DOHH2 (cell line): ENCODE results near the gene OTOP3.
"Not testable (repeated sequence)": the region's sequence is repeated elsewhere in the genome, so short reads cannot be mapped to it uniquely, and the experiment has no call there.

Source experiments
- H3F3A ChIP-seq: fragments of 200-600 bp; sonication (generic), shearing (Covaris generic); 2 replicates; pipeline ENCODE4 v1.6.0; 2016; ENCODE audit warnings: antibody characterized with exemption, mild to moderate bottlenecking; ENCODE audit not compliant: control insufficient read depth, insufficient read depth
- H3K27ac ChIP-seq: fragments of 200-600 bp; sonication (generic); 2 replicates; pipeline ENCODE4 v1.5.1; 2014; ENCODE audit warnings: low read depth, mild to moderate bottlenecking, low read length, moderate library complexity
- H3K27me3 ChIP-seq: fragments of 200-600 bp; sonication (generic); 2 replicates; pipeline ENCODE4 v1.6.1; 2014; ENCODE audit warnings: mild to moderate bottlenecking, low read length, mixed read lengths; ENCODE audit not compliant: control insufficient read depth
- H3K36me3 ChIP-seq: fragments of 200-600 bp; sonication (generic); 2 replicates; pipeline ENCODE4 v1.6.1; 2014; ENCODE audit warnings: mild to moderate bottlenecking, low read length, moderate library complexity, mixed read lengths; ENCODE audit not compliant: control insufficient read depth
- H3K4me1 ChIP-seq: fragments of 200-600 bp; sonication (generic); 2 replicates; pipeline ENCODE4 v1.6.1; 2014; ENCODE audit warnings: mild to moderate bottlenecking, low read length, mixed read lengths; ENCODE audit not compliant: control insufficient read depth
- H3K4me2 ChIP-seq: fragments of 200-600 bp; sonication (generic); 2 replicates; pipeline ENCODE4 v1.6.0; 2014; ENCODE audit warnings: mild to moderate bottlenecking, low read length, moderate library complexity
- H3K4me3 ChIP-seq: fragments of 200-600 bp; sonication (generic); 2 replicates; pipeline ENCODE4 v1.5.1; 2014; ENCODE audit warnings: mild to moderate bottlenecking, low read length, mixed read lengths
- H3K79me2 ChIP-seq: fragments of 200-600 bp; sonication (generic); 2 replicates; pipeline ENCODE4 v1.6.1; 2014; ENCODE audit warnings: mild to moderate bottlenecking, low read length, mixed read lengths; ENCODE audit not compliant: control insufficient read depth
- H3K9me2 ChIP-seq: fragments of 200-600 bp; sonication (generic); replicated peaks from 2 replicates; pipeline ENCODE4 v1.6.1; 2014; ENCODE audit warnings: mild to moderate bottlenecking, low read length, mixed read lengths; ENCODE audit not compliant: control insufficient read depth
- H3K9me3 ChIP-seq: fragments of 200-600 bp; sonication (generic); 2 replicates; pipeline ENCODE4 v1.6.1; 2014; ENCODE audit warnings: antibody characterized with exemption, low read length, mixed read lengths; ENCODE audit not compliant: control insufficient read depth, insufficient read depth
- H4K20me1 ChIP-seq: fragments of 200-600 bp; sonication (generic); 2 replicates; pipeline ENCODE4 v1.6.0; 2014; ENCODE audit warnings: low read depth, mild to moderate bottlenecking, antibody characterized with exemption, low read length, moderate library complexity; ENCODE audit not compliant: control insufficient read depth, insufficient read depth
- CTCF ChIP-seq: fragments of 200-600 bp; sonication (generic); IDR thresholded peaks from one replicate; pipeline ENCODE4 v1.5.1; 2014; ENCODE audit warnings: antibody characterized with exemption, mild to moderate bottlenecking, low read depth, low read length; ENCODE audit not compliant: poor library complexity, severe bottlenecking
- EZH2phosphoT487 ChIP-seq: fragments of 200-600 bp; sonication (generic); IDR thresholded peaks from 2 replicates; pipeline ENCODE4 v1.6.1; 2017; ENCODE audit warnings: borderline replicate concordance, mild to moderate bottlenecking, antibody characterized with exemption, low read length, moderate library complexity, mixed read lengths

The OTOP3 gene

GRCh38 chr17:74903034-74903433 is 32.7 kb upstream of the OTOP3 start:
- no peak overlapping the region for H3K27ac ChIP-seq
- H3F3A ChIP-seq, result no peaks in the 10 kb centered on the region
- peaks cover 4% of the 10 kb centered on the region; the same call in 1 of the 2 replicates for H3K27me3 ChIP-seq
- H3K79me2 ChIP-seq, result no peaks in the 10 kb centered on the region
- no peaks in the 10 kb centered on the region for H3K36me3 ChIP-seq
- no peaks in the 10 kb centered on the region for H3K9me2 ChIP-seq
- H4K20me1 ChIP-seq, result no peaks in the 10 kb centered on the region
- no peaks in the 10 kb centered on the region for H3K9me3 ChIP-seq
- TF ChIP-seq CTCF, result no peak
- no peak for TF ChIP-seq EZH2phosphoT487
- no peaks in the 10 kb centered on the region for H3K4me1 ChIP-seq
- H3K4me2 ChIP-seq, result no peak overlapping the region
- no peak overlapping the region for H3K4me3 ChIP-seq

- Histone ChIP-seq H4K20me1 (no peaks in the 10 kb centered on the region), H3K4me2 (no peak overlapping the region), H3K27ac (no peak overlapping the region), H3K9me2 (no peaks in the 10 kb centered on the region), H3K9me3 (no peaks in the 10 kb centered on the region), H3K27me3 (peaks cover 4% of the 10 kb centered on the region; the same call in 1 of the 2 replicates), H3K36me3 (no peaks in the 10 kb centered on the region), H3F3A (no peaks in the 10 kb centered on the region), H3K4me3 (no peak overlapping the region), H3K79me2 (no peaks in the 10 kb centered on the region), H3K4me1 (no peaks in the 10 kb centered on the region)
- TF ChIP-seq EZH2phosphoT487, result no peak
- TF ChIP-seq CTCF, result no peak
Observed at GRCh38 chr17:74903671-74904070, 32.0 kb upstream of the OTOP3 start.

- Histone ChIP-seq H3K27ac (no peak overlapping the region), H3K79me2 (no peaks in the 10 kb centered on the region), H3K4me3 (no peak overlapping the region), H3K36me3 (no peaks in the 10 kb centered on the region), H4K20me1 (no peaks in the 10 kb centered on the region), H3F3A (no peaks in the 10 kb centered on the region), H3K9me2 (no peaks in the 10 kb centered on the region), H3K4me2 (no peak overlapping the region), H3K27me3 (peaks cover 4% of the 10 kb centered on the region; the same call in 1 of the 2 replicates), H3K4me1 (no peaks in the 10 kb centered on the region), H3K9me3 (no peaks in the 10 kb centered on the region)
- TF ChIP-seq CTCF, result no peak
Observed at GRCh38 chr17:74904687-74905409, 30.9 kb upstream of the OTOP3 start.

GRCh38 chr17:74906214-74906793 is 29.4 kb upstream of the OTOP3 start:
- not testable (repeated sequence) for H3K79me2 ChIP-seq, H3K36me3 ChIP-seq, H3K4me2 ChIP-seq, H3K4me1 ChIP-seq, H3F3A ChIP-seq, H3K9me3 ChIP-seq, H3K27me3 ChIP-seq, H3K9me2 ChIP-seq, H3K27ac ChIP-seq, H3K4me3 ChIP-seq, H4K20me1 ChIP-seq
